HG02759 (cell line): ENCODE results near the gene CRTAP.
A peak's percentile ranks its signal among the peaks of the same experiment; 100 is the strongest.
"Not testable (repeated sequence)": the region's sequence is repeated elsewhere in the genome, so short reads cannot be mapped to it uniquely, and the experiment has no call there.

Experiments
- ATAC-seq: cut with Tn5 transposase; IDR thresholded peaks from one replicate; pipeline ENCODE4 v1.9.1; 2021; ENCODE audit warnings: mild to moderate bottlenecking, moderate library complexity; ENCODE audit not compliant: unreplicated experiment

The CRTAP gene

GRCh38 chr3:33113772-33114621 lies at the start of gene CRTAP:
Gene CRTAP, plus strand, starts transcription at chr3:33114014. Its CDS starts 64 bp downstream, at chr3:33114078.
- peak; percentile 83 for ATAC-seq

- no peak for ATAC-seq
These were observed 48.9 kb upstream of the CRTAP start for GRCh38 chr3:33064929-33065328.

GRCh38 chr3:33067484-33067883 lies 46.3 kb upstream of the CRTAP start:
- no peak for ATAC-seq

DNA sequence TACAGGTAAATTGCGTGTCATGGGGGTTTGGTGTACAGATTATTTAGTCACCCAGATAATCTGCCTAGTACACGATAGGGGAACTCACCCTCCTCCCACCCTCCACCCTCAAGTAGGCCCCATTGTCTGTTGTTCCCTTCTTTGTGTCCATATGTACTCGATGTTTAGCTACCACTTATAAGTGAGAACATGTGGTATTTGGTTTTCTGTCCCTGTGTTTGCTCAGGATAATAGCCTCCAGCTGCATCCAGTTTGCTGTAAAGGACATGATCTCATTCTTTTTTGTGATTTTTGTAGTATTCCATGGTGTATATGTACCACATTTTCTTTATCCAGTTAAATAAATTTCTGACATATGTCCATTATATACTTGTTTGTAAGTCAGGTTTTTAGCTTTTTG lies 44.0 kb upstream of the CRTAP start:
- not testable (repeated sequence) for ATAC-seq

DNA sequence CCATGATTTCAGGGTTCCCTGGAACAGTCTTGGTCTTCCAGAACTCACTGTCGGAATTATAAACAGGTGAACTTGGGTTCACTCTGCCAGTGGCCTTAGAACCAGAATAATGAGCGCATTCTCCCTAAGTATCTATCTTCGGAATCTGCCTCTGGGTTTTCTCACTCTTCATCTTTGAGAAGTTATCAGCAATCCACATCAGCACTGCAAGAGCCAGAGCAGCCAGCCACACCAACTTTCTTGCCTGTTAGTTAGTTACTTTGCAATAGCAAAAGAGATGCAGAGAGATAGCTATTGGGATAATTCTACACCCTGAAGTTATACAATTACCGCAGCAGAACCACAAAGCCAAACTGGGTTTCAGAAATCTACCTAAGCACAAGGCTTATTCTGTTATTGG lies 42.6 kb upstream of the CRTAP start:
- ATAC-seq: no peak

DNA sequence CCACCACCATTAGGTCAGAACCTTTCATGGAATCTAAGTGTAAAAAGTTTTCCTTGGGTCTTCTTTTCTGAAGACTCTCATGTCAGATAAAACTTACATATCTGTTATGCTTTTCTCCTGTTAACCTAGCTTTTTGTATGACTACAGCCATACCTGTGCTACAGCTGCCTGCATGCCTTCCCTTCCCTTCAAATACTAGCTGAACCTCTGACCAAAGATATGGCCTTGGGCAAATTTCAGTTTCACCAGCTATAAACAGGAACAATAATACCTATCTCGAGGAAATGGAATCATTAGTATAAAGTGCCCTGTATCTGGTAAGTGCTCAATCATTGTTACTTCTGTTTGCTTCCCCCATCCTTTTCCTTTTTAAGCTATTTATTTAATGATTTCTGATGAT lies 41.9 kb upstream of the CRTAP start:
- ATAC-seq: no peak

GRCh38 chr3:33074217-33075067 lies 39.4 kb upstream of the CRTAP start:
- no peak for ATAC-seq

DNA sequence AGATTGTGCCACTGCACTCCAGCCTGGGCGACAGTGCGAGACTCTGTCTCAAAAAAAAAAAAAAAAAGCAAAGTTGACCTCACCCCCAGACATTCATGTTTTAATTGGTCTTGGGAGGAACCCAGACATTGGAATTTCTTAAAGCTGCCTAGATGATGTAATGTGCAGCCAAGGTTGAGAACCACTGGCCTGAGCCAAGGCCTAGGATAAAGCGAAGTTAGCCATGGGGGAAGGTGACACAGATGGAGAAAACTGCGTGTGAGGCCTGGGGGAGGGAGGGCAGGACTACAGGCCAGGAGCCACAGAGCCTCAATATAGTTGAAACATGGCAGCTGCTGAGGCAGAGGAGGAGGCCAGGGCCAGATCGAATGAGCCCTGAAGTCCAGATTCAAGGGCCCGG lies 37.8 kb upstream of the CRTAP start:
- ATAC-seq: no peak

- ATAC-seq: no peak
These were observed 36.9 kb upstream of the CRTAP start for GRCh38 chr3:33076952-33077351.

DNA sequence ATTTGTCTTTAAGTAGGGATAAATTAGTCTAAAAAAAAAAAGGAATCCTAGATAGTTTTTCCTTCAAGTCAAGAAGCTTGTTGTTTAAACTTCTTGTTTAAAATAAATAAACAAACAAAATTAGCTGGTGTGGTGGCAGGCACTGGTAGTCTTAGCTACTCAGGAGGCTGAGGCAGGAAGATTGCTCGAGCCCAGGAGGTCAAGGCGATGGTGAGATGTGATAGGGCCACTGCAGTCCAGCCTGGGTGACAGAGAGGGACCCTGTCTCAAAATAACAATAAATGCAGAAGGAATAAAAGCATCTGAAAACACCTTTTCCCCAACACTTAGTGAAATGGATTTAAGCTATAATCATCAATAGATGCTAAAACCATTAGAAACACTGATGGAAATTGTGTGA lies 35.8 kb upstream of the CRTAP start:
- ATAC-seq: no peak

- ATAC-seq: not testable (repeated sequence)
These were observed 34.0 kb upstream of the CRTAP start for GRCh38 chr3:33079813-33080212.

DNA sequence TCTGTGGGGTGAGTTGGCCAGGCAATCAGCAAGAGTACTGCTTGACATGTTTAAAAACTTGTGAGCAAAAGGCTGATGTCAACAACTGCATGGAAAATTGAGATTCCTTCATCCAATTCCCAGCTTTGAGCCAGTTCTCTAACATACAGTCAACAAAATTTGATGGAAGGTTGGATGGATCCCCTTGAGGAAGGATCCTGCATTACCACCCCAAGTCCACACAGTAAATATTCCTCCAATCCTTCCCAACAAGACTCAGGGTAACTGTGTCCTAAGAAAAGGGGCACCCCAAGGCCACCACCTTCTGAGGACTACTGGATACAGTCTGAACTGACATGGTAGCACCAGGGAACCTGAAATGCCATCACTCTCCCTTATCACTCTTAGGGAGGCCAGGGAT lies 32.0 kb upstream of the CRTAP start:
- ATAC-seq: no peak

GRCh38 chr3:33083958-33084357 lies 29.9 kb upstream of the CRTAP start:
- ATAC-seq: no peak

- ATAC-seq: no peak
These were observed 25.1 kb upstream of the CRTAP start for GRCh38 chr3:33088691-33089090.

DNA sequence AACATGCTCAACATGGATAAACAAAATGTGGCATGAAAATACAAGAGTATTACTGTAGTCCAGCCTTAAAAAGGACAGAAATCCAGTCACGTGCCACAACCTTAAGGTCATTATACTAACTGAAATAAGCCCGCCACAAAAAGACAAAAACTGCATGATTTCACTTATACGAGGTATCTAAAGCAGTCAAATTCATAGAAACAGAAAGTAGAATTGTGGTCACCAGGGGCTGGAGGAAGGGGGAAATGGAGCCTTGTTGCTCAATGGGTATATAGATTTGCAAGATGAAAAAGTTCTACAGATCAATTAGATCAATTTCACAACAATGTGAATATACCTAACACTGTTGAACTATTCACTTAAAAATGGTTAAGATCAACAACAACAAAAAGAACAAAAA lies 24.3 kb upstream of the CRTAP start:
- peak; percentile 92 for ATAC-seq

DNA sequence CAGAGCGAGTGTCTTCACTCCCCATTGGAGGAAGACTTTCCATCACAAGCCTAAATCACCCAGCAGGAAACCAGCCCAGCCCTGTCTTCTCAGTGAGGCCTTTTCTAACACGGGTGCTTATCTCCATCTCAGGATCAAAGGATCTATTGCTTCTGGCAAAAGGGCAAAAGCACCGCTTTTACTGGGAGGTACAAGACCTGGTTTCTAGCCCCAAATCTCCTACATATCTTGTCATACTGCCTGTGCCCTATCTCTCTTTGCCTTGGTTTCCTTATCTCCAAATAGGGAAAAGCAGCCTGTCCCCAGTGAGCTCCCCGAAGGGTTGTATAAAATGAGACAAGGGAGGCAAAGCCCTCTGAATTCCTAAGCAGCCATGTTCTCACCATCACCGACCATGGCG lies 22.1 kb upstream of the CRTAP start:
- no peak for ATAC-seq

DNA sequence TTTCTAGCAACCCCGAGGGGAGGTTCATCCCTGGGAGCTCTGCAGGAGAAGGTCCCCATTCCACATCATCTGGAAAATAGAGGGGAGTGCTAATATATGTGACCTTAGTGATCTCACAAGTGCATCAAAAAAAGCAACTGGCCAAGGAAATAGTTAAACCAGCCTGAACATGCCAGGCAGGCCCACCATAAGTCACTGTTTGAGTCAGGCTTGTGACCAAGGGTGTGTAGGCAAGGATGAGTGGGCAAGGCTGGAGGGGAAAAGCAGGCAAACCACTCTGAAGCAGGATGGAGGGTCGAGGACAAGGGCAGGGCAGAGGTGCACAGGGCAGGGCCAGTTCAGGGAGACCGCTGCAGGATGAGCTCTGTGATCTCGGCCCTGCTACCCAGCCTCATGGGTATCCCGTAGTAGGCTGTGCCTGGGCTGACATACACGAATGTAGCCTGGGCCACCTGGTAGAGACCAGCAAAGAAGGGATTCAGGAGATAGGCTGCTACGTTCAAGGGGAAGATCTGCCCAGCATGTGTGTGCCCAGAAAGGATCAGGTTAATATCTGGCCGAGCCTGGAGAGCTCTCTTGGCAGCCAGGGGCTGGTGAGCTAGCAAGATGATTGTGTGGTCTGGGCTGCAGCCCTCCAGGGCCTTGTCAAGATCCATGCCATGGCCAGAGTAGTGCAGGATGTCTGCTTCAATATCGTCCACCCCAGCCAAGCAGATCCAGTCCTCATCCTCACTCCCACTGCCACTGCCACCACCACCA lies 21.1 kb upstream of the CRTAP start:
- ATAC-seq: no peak

GRCh38 chr3:33093847-33094246 lies 20.0 kb upstream of the CRTAP start:
- no peak for ATAC-seq

- ATAC-seq: no peak
These were observed 18.4 kb upstream of the CRTAP start for GRCh38 chr3:33095436-33095835.

DNA sequence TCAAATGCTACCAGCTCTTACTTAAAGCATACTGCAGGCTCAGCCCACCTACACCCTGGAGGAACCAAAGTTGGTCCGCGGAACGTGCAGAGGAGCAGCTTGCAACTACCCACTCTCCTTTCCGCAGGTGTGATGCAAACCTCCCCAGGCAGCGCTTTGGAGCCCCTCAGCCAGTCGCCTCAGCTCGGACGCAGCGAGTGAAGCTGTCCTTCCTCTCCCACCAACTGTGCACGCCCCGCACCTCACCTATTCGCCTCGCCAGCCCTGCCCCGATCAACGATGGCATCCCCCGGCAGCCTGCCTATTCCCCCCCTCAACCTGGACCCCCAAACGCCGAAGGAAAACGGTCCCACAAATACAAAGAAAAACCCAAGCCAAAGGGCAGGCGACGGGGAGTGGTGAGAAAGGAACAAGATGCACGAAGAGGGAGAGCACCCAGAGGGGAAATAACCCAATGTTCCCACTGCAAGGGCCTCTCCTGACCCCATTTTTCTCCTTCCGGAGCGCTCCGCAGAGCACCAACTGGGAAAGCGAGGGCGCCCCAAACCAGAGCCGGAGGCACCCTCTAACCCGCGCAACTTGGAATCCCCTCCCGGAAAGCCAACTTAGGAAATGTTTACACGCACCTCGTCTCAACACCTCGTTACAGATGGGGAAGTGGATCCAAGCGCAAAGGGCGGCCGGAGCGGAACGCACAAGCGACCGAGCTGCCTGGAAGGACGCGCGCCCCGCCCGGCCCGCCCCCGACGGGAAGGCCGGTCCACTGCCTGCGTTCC lies 17.5 kb upstream of the CRTAP start:
- peak; percentile 53 for ATAC-seq
